Activated naive CD4-positive, alpha-beta T cell treated with anti-CD3 and anti-CD28 coated beads, Interleukin-2, amount 50 U/mL, for 24 hours (primary cell): ENCODE results near the gene FGD5.

Source experiments
- H3K27ac Mint-ChIP-seq: one replicate; pipeline ENCODE4 v1.8.0; 2021; ENCODE audit warnings: mild to moderate bottlenecking, mixed read lengths
- H3K27me3 Mint-ChIP-seq: one replicate; pipeline ENCODE4 v1.8.0; 2021; ENCODE audit warnings: mixed read lengths
- H3K36me3 Mint-ChIP-seq: one replicate; pipeline ENCODE4 v1.8.0; 2021; ENCODE audit warnings: mixed read lengths
- H3K4me1 Mint-ChIP-seq: one replicate; pipeline ENCODE4 v1.8.0; 2021; ENCODE audit warnings: mixed read lengths
- H3K4me3 Mint-ChIP-seq: one replicate; pipeline ENCODE4 v1.8.0; 2021; ENCODE audit warnings: mild to moderate bottlenecking, mixed read lengths
- H3K9me3 Mint-ChIP-seq: one replicate; pipeline ENCODE4 v1.8.0; 2021; ENCODE audit warnings: mixed read lengths

Gene FGD5

DNA sequence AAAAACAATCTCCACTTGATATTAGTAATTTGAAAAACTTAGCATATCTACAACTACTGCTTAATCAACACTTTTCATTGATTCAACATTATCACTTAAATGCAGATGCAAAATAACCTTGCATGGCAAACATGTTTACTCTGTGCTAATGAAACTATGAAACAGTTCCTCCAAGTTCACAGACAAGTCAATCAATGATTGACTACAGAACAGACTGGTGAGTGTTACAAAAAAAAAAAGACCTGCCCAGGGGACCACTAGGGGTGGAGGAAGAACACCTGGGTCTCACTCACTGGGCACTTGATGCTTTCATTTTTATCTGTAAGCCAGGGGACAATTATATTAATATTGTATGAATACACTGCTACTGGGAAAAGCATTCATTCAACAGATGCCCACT, 124.3 kb downstream of the FGD5 start:
- Mint-ChIP-seq H3K9me3 (no peaks in the 10 kb centered on the region), H3K36me3 (no peaks in the 10 kb centered on the region), H3K4me3 (no peak overlapping the region), H3K27ac (no peak overlapping the region), H3K27me3 (no peaks in the 10 kb centered on the region), H3K4me1 (peaks cover 40% of the 10 kb centered on the region)

DNA sequence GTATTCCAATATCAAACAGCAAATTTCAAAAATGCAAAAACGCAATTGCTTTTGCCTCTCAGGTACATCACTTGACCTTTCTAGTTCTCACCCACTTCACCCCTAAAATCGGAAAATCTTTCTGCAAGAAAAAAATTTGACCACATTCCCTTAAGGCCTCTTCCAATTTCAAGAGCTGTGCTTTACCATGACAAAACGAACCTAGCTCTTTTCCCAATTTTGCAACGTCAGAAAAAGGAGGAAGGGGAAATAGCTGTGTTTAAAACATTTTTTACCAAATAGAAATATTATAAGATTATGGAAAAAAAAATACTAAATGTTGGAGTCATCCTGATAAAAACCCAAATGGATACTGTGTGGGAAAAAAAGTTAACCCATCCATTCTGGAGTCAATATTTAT, 127.5 kb downstream of the FGD5 start:
- Mint-ChIP-seq H3K4me1 (peaks cover 51% of the 10 kb centered on the region), H3K36me3 (peaks cover 2% of the 10 kb centered on the region), H3K27me3 (no peaks in the 10 kb centered on the region), H3K9me3 (no peaks in the 10 kb centered on the region), H3K27ac (peak overlapping the region; percentile 77), H3K4me3 (peak overlapping the region; percentile 96)

DNA sequence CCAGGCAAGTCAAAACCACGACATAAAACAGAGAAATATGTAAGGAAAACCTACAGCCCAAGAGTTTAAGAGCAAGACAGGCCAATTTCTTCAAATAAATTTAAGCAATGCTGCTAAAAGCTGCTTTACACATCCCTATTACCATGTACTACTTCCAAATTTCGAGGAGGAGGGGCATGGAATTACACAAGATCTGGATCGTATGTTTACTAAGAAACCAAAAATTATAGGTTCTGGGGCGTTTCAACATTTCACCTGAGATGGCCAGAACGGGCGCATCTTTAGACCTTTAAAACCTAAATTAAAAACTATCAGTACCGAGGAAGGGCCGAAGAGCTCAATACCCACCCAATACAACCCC, 128.0 kb downstream of the FGD5 start:
- H3K36me3 Mint-ChIP-seq, result peaks cover 2% of the 10 kb centered on the region

DNA sequence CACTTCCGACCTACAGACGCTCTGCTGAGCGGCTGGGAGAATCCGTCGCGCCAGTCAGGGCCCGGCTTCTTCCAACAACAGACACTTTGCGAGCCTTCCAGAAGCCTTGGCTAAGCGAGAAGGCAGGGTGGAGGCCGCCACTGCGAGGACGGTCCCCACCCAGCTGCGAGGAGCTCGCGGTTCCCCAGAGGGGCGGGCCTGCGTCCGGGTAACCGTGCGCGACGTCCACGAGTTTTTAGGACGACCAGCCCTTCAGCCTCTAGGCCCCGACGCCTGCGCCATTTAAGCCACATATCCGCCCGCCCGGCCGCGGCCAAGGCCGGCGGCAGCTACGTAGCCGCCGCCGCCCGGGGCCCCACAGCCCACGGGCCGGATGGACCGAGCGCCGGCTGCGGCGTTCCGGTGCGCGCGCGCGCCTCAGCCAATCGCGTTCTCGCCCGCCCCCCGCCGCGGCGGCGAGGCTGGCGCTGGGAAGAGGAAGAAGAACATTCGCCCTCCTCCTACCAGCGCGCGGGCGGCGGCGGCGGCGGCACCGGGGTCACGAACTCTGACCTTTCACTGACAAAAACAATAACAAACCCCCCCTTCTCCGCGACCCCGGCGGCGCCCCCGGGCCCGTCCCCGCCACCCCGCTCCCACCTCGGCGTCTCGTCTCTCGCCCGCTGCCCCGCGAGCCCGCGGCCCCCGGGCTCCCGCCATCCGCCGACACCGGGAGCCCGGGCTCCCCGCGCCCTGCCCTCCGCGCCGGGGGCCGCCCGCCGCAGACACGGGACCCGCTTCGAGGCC, 128.5 kb downstream of the FGD5 start, which contains the start of gene NR2C2:
TSS of gene NR2C2 (plus strand) at position 484 of the 786 bp plus-strand sequence. CDS start 56,332 bp downstream, outside the sequence.
- H3K4me3 Mint-ChIP-seq, result peak within 1 kb of the TSS; percentile 100
- H3K27ac Mint-ChIP-seq, result peak within 1 kb of the TSS; percentile 100
- H3K9me3 Mint-ChIP-seq, result no peaks in the 10 kb centered on the region
- peaks cover 58% of the 10 kb centered on the region for H3K4me1 Mint-ChIP-seq
- H3K36me3 Mint-ChIP-seq, result peaks cover 2% of the 10 kb centered on the region
- H3K27me3 Mint-ChIP-seq, result no peaks in the 10 kb centered on the region

More for the DNA sequence above, 128.0 kb downstream of the FGD5 start:
- H3K4me1 Mint-ChIP-seq, result peaks cover 52% of the 10 kb centered on the region
- H3K27ac Mint-ChIP-seq, result peak overlapping the region; percentile 92
- peak overlapping the region; percentile 96 for H3K4me3 Mint-ChIP-seq
- no peaks in the 10 kb centered on the region for H3K9me3 Mint-ChIP-seq
- H3K27me3 Mint-ChIP-seq, result no peaks in the 10 kb centered on the region

GRCh38 chr3:14947886-14948608, 129.3 kb downstream of the FGD5 start:
- H3K4me1 Mint-ChIP-seq, result peaks cover 63% of the 10 kb centered on the region
- peak overlapping the region; percentile 100 for H3K4me3 Mint-ChIP-seq
- H3K9me3 Mint-ChIP-seq, result no peaks in the 10 kb centered on the region
- H3K36me3 Mint-ChIP-seq, result peaks cover 2% of the 10 kb centered on the region
- H3K27ac Mint-ChIP-seq, result peak overlapping the region; percentile 100
- H3K27me3 Mint-ChIP-seq, result no peaks in the 10 kb centered on the region

- Mint-ChIP-seq H3K27me3 (no peaks in the 10 kb centered on the region), H3K4me1 (peaks cover 60% of the 10 kb centered on the region), H3K9me3 (no peaks in the 10 kb centered on the region), H3K4me3 (peak overlapping the region; percentile 100), H3K36me3 (peaks cover 2% of the 10 kb centered on the region), H3K27ac (peak overlapping the region; percentile 100)
Observed at GRCh38 chr3:14948609-14949038, 129.9 kb downstream of the FGD5 start.

- Mint-ChIP-seq H3K27ac (peak overlapping the region; percentile 71), H3K4me3 (peak overlapping the region; percentile 100), H3K4me1 (peaks cover 59% of the 10 kb centered on the region), H3K9me3 (no peaks in the 10 kb centered on the region), H3K36me3 (peaks cover 2% of the 10 kb centered on the region), H3K27me3 (no peaks in the 10 kb centered on the region)
Observed at GRCh38 chr3:14949126-14949525, 130.4 kb downstream of the FGD5 start.

GRCh38 chr3:14950274-14950673, 131.5 kb downstream of the FGD5 start:
- Mint-ChIP-seq H3K27ac (no peak overlapping the region), H3K4me1 (peaks cover 67% of the 10 kb centered on the region), H3K27me3 (no peaks in the 10 kb centered on the region), H3K36me3 (peaks cover 4% of the 10 kb centered on the region), H3K4me3 (no peak overlapping the region), H3K9me3 (no peaks in the 10 kb centered on the region)

DNA sequence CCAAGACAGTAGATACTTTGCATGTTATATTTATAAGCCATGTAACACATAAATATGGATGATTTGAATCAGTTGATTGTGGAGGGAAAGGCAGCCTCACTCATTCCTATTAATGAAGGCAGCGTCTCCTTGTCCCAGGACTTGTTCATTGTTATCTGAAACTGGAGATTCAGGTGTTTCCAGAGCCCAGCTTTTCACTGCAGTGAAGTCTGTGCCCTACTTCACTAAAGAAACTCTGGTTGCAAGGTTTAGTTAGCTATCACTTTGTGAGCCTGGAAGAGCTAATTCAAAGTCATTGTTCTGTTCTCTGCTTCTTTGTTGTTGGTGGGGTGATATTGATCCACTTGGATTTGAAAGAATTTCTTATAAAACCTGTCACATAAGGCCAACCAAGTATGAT, 138.4 kb downstream of the FGD5 start:
- no peaks in the 10 kb centered on the region for H3K9me3 Mint-ChIP-seq
- no peaks in the 10 kb centered on the region for H3K27me3 Mint-ChIP-seq
- peak overlapping the region; percentile 52 for H3K27ac Mint-ChIP-seq
- peaks cover 9% of the 10 kb centered on the region for H3K36me3 Mint-ChIP-seq
- H3K4me3 Mint-ChIP-seq, result no peak overlapping the region
- H3K4me1 Mint-ChIP-seq, result peaks cover 77% of the 10 kb centered on the region

DNA sequence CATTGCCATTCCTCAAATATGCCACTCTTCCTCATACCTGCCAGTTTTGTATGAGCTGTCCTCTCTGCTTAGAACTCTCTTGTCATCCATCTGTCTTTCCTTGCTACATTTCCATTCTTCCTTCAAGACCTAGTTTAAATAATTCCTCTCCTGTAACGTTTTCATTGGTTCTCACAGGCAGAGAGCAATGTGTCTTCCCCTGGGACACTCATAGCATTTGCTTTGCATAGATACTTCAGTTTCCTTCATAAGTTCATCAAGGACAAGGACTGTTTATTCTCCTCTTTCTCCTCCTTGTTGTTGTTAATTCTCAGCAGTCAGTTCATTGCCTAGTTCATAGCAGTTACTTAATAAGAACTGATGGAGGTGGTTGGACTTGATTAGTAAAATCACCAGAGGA, 139.2 kb downstream of the FGD5 start:
- Mint-ChIP-seq H3K27me3 (no peaks in the 10 kb centered on the region), H3K4me1 (peaks cover 73% of the 10 kb centered on the region), H3K9me3 (no peaks in the 10 kb centered on the region), H3K36me3 (peaks cover 15% of the 10 kb centered on the region), H3K4me3 (peak overlapping the region; percentile 11), H3K27ac (peak overlapping the region; percentile 52)

DNA sequence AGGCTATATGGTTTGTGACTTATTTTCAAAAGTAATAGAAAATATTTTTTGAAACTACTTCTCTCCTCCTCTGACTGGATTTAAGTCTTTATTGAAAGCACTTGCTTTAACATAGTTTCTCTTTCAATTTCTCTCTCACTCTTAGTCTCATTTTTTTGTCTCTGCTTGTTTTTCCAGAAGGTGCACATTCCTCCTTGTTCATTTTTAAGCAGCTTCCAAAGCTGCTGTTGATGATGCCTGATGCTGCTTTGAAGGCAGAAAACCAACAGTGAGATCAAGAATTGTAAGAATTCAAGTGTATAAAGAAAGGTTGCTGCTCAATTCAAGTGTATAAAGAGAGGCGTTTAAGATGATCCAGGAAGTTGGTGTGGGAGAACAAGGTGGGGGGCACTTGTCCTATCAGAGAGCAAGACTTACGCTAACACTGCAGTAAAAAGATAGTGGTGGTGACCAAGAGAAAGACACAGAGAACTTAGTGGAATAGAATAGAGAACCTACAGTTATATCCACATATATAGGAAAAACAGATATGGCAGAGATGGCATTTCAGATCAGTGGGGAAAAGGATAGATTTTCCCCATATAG, 140.7 kb downstream of the FGD5 start:
- Mint-ChIP-seq H3K9me3 (no peaks in the 10 kb centered on the region), H3K27ac (peak overlapping the region; percentile 92), H3K4me3 (peak overlapping the region; percentile 88), H3K4me1 (peaks cover 64% of the 10 kb centered on the region), H3K27me3 (no peaks in the 10 kb centered on the region), H3K36me3 (peaks cover 14% of the 10 kb centered on the region)

DNA sequence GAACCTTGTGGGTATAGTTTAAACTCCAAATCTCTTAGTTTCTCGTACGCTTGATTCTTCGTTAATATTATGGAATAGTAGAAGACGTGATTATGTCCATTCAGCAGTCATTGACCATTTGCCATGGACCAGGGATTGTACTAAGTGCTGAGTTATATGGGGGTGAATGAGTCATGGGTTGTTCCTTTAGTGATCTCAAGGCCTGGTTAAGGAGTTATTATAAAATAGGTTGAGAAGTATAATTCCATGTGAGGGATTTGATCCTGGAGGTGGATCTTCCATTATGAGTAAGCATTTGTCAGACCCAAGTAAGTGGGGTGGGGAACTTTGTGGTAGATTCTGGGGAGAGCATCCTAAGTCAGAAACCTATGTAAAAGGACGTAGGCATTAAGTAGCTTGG, 144.0 kb downstream of the FGD5 start:
- Mint-ChIP-seq H3K9me3 (peaks cover 6% of the 10 kb centered on the region), H3K36me3 (peaks cover 25% of the 10 kb centered on the region), H3K27ac (no peak overlapping the region), H3K4me3 (no peak overlapping the region), H3K4me1 (peaks cover 44% of the 10 kb centered on the region), H3K27me3 (no peaks in the 10 kb centered on the region)

- Mint-ChIP-seq H3K4me1 (peaks cover 19% of the 10 kb centered on the region), H3K9me3 (peaks cover 6% of the 10 kb centered on the region), H3K36me3 (peaks cover 22% of the 10 kb centered on the region), H3K27ac (no peak overlapping the region), H3K27me3 (no peaks in the 10 kb centered on the region), H3K4me3 (no peak overlapping the region)
Observed at GRCh38 chr3:14967285-14967684, 148.5 kb downstream of the FGD5 start.

DNA sequence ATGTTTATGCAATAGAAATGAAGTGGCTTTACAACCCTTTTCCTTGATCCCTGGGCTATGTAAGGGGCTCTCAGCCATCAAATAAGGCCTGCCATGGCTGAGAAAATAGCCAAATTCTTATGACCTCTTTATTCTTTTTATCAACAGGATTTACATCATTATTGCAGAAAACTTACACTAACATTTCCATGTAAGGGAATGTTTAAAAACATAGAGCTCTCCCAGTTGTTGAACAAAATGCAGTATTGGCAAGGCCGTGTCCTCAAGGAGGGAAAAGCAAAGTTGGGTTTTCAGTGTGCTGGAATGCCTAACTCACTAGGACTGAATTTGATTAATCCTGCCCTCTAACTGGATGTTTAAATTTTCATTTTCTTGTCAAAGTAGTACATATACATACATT, 150.9 kb downstream of the FGD5 start:
- Mint-ChIP-seq H3K4me3 (no peak overlapping the region), H3K27me3 (no peaks in the 10 kb centered on the region), H3K36me3 (peaks cover 35% of the 10 kb centered on the region), H3K27ac (no peak overlapping the region), H3K9me3 (peaks cover 6% of the 10 kb centered on the region), H3K4me1 (peaks cover 23% of the 10 kb centered on the region)

DNA sequence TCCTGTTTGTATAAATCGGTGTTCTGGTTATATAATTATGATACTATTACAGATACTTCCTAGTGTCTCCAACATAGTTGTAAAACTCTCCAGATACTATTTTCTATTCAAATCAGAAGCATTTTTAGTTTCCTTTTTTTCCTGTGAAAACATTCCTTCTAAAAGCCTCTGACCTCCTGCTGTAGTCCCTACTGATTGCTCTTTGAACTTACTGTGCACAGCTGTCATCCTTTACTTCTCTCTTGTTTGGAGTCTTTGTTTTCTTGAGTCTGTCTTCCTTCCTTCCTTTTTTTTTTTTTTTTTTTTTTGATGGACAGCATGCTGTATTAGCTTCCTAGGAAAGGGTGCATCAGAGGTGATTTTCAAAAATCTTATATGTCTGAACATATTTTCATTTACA, 157.6 kb downstream of the FGD5 start:
- Mint-ChIP-seq H3K27me3 (no peaks in the 10 kb centered on the region), H3K4me3 (no peak overlapping the region), H3K36me3 (peaks cover 33% of the 10 kb centered on the region), H3K4me1 (peaks cover 49% of the 10 kb centered on the region), H3K9me3 (no peaks in the 10 kb centered on the region), H3K27ac (peak overlapping the region; percentile 2)

DNA sequence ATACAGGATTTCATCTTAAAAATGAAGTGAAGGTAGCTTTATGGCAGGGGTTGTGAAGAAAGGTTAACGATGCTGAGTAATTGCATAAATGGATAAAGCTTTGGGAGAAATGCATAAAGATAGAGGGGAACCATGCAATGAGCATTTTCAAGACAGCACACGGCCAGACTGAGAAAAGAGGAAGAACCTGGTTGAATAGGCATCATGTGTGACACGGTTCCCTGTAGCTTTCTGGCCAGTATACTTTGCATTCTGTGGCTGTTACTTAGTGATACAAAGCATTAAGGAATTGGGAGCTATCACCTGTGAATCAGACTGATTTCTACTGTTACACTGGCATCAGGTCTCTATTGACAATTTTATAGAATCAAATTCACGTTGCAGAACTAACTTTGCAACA, 161.9 kb downstream of the FGD5 start:
- Mint-ChIP-seq H3K4me3 (no peak overlapping the region), H3K27me3 (no peaks in the 10 kb centered on the region), H3K27ac (no peak overlapping the region), H3K4me1 (peaks cover 49% of the 10 kb centered on the region), H3K9me3 (peaks cover 7% of the 10 kb centered on the region), H3K36me3 (peaks cover 26% of the 10 kb centered on the region)
